Astrocyte of the cerebellum (primary cell): ENCODE results near the gene ADIPOR2.

Experiments used
- DNase-seq: peaks from one replicate; pipeline ENCODE4 v3.0.0-alpha.2; 2011; ENCODE audit warnings: low read depth
- H3K4me3 ChIP-seq: 2 replicates; pipeline ENCODE4 v1.5.1; 2011; ENCODE audit warnings: mild to moderate bottlenecking, low read depth, low read length, moderate library complexity
- CTCF ChIP-seq: IDR thresholded peaks from 2 replicates; pipeline ENCODE4 v1.5.1; 2012; ENCODE audit warnings: low read length, low read depth, moderate library complexity, mild to moderate bottlenecking; ENCODE audit errors: missing control alignments
- in situ Hi-C: cut with HindIII; loops from 2 replicates; pipeline ENCODE4 v1.10.0; 2017; ENCODE audit warnings: low sequenced_read_pairs

ADIPOR2 gene

GRCh38 chr12:1663440-1664132, 27.3 kb upstream of the ADIPOR2 start:
- in situ Hi-C loops = loop anchor here (25.0 kb wide), 1 partner anchor 299 kb away; no protein-coding TSS in a partner anchor
- H3K4me3 ChIP-seq = no peak overlapping the region
- TF ChIP-seq CTCF = no peak
- DNase-seq = no peak

- no peak for DNase-seq
- no peak overlapping the region for H3K4me3 ChIP-seq
- TF ChIP-seq CTCF = no peak
- in situ Hi-C loops = loop anchor here (25.0 kb wide), 1 partner anchor 297 kb away; no protein-coding TSS in a partner anchor
Measured at GRCh38 chr12:1665366-1665765, 25.5 kb upstream of the ADIPOR2 start.

- no peak for TF ChIP-seq CTCF
- H3K4me3 ChIP-seq = no peak overlapping the region
- DNase-seq = no peak
- in situ Hi-C loops = loop anchor here (25.0 kb wide), 1 partner anchor 296 kb away; no protein-coding TSS in a partner anchor
Measured at GRCh38 chr12:1666215-1666614, 24.7 kb upstream of the ADIPOR2 start.

- in situ Hi-C loops = loop anchor here (25.0 kb wide), 1 partner anchor 296 kb away; no protein-coding TSS in a partner anchor
- H3K4me3 ChIP-seq = no peak overlapping the region
- TF ChIP-seq CTCF = no peak
- no peak for DNase-seq
Measured at GRCh38 chr12:1666685-1667162, 24.1 kb upstream of the ADIPOR2 start.

- in situ Hi-C loops = loop anchor here (25.0 kb wide), 1 partner anchor 293 kb away; no protein-coding TSS in a partner anchor
- TF ChIP-seq CTCF = no peak
- no peak overlapping the region for H3K4me3 ChIP-seq
- DNase-seq = no peak
Measured at GRCh38 chr12:1668833-1669543, 21.9 kb upstream of the ADIPOR2 start.

- in situ Hi-C loops = loop anchor here (25.0 kb wide), 1 partner anchor 292 kb away; no protein-coding TSS in a partner anchor
- H3K4me3 ChIP-seq = no peak overlapping the region
- TF ChIP-seq CTCF = no peak
- no peak for DNase-seq
Measured at GRCh38 chr12:1670358-1671268, 20.3 kb upstream of the ADIPOR2 start.
